ENCODE measurements around the gene TOB1. TPM values are rescaled to one million over a fixed set of nuclear protein-coding genes. Genes with fewer than 3 reads are reported as not detected.
A peak's percentile ranks its signal among the peaks of the same experiment; 100 is the strongest.

Gene TOB1
- total RNA-seq, 1 experiment from 2014 or later, result 31.6 TPM

DNA sequence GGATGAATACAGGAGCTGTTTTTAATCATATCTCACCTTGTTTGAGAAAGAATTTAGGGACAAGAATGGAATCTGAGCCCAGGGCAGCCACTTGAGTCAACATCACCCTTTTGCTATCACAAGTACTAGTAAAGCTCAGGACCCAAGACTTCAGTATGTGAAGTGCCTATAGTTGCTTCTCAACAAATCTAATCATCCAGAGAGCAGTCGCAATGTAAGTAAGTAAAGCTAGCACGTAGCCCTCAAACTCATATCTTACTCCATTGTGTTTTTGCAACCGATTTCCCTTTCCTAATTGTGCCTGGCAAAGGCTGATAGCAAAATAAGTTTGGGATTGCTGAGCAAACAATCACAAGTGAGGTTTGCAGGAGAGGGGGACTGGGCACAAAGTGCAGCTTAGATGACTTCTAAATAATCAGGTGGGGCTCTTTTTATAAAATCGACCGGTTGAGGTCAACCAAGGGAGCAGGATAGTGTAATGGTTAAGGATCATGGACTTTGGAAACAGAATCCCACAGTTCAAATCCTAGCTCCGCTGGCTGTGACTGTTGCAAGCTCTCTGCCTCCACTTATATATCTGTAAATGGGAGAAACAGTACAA, 13.0 kb downstream of the TOB1 start:
- Mint-ChIP-seq H3K9me3 (no peaks in the 10 kb centered on the region), H3K36me3 (ENCODE audit: insufficient read depth in 1 of 3, low read depth in 3 of 3) (no peaks in the 10 kb centered on the region), H3K27ac (no peak overlapping the region), H3K4me1 (peaks cover 2 to 10% of the 10 kb centered on the region in 2 experiments), H3K4me3 (no peak overlapping the region), H3K27me3 (ENCODE audit: low read depth) (peaks cover 3% of the 10 kb centered on the region)
- no peak overlapping the region for H2BK20ac ChIP-seq (ENCODE audit: low read depth, low read length, poor library complexity, severe bottlenecking)
- no peaks in the 10 kb centered on the region for H3K9me3 ChIP-seq (ENCODE audit: control insufficient read depth, low read depth, low read length)
- H3K23me2 ChIP-seq (ENCODE audit: insufficient read length, low read depth, low read length, poor library complexity, severe bottlenecking), result no peaks in the 10 kb centered on the region
- no peaks in the 10 kb centered on the region for H4K20me1 ChIP-seq (ENCODE audit: control insufficient read depth, insufficient read depth, insufficient read length)
- H3K4me2 ChIP-seq (ENCODE audit: insufficient read depth, insufficient read length, low read length), result no peak overlapping the region
- H3K56ac ChIP-seq (ENCODE audit: insufficient read length, low read depth, low read length), result no peak overlapping the region
- H3K18ac ChIP-seq (ENCODE audit: insufficient read length, low read depth, low read length), result no peak overlapping the region
- H4K5ac ChIP-seq (ENCODE audit: insufficient read length, low read depth, low read length), result no peak overlapping the region
- no peaks in the 10 kb centered on the region for H3K79me2 ChIP-seq (ENCODE audit: insufficient read depth, low read length)
- no peak overlapping the region for H4K91ac ChIP-seq (ENCODE audit: insufficient read length, low read depth, low read length)
- no peak overlapping the region for H3K23ac ChIP-seq (ENCODE audit: insufficient read length, low read depth, low read length)
- no peak overlapping the region for H2AK5ac ChIP-seq (ENCODE audit: insufficient read length, low read length)
- H3K4ac ChIP-seq (ENCODE audit: low read depth, low read length), result no peak overlapping the region
- H2BK120ac ChIP-seq (ENCODE audit: low read depth, low read length, poor library complexity, severe bottlenecking), result no peak overlapping the region
- H3K79me1 ChIP-seq (ENCODE audit: insufficient read depth, low read depth, low read length, poor library complexity, severe bottlenecking), result no peaks in the 10 kb centered on the region
- DNase-seq, result peak; percentile 20
- TF ChIP-seq, protein P1, sequence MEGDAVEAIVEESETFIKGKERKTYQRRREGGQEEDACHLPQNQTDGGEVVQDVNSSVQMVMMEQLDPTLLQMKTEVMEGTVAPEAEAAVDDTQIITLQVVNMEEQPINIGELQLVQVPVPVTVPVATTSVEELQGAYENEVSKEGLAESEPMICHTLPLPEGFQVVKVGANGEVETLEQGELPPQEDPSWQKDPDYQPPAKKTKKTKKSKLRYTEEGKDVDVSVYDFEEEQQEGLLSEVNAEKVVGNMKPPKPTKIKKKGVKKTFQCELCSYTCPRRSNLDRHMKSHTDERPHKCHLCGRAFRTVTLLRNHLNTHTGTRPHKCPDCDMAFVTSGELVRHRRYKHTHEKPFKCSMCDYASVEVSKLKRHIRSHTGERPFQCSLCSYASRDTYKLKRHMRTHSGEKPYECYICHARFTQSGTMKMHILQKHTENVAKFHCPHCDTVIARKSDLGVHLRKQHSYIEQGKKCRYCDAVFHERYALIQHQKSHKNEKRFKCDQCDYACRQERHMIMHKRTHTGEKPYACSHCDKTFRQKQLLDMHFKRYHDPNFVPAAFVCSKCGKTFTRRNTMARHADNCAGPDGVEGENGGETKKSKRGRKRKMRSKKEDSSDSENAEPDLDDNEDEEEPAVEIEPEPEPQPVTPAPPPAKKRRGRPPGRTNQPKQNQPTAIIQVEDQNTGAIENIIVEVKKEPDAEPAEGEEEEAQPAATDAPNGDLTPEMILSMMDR (conservative IDR thresholded peaks at IDR 0.05), result no peak
- no peak overlapping the region for H2BK12ac ChIP-seq (ENCODE audit: insufficient read length, low read depth, low read length)
- no peak overlapping the region for H2BK5ac ChIP-seq (ENCODE audit: insufficient read length, low read length)
- no peak overlapping the region for H3T11ph ChIP-seq (ENCODE audit: low read length)
- H2AFZ ChIP-seq (ENCODE audit: low read length), result no peak overlapping the region
- no peak overlapping the region for H2BK15ac ChIP-seq (ENCODE audit: low read depth, low read length)
- H4K8ac ChIP-seq (replicated peaks; ENCODE audit: insufficient read length, low read depth, low read length), result no peak overlapping the region
- no peak overlapping the region for H3K27ac ChIP-seq (ENCODE audit: insufficient read length, low read depth, low read length)
- H3K9ac ChIP-seq (ENCODE audit: extremely low read depth, insufficient read length, low read length), result no peak overlapping the region
- no peaks in the 10 kb centered on the region for H3K27me3 ChIP-seq (ENCODE audit: insufficient read depth, low read length)
- no peaks in the 10 kb centered on the region for H3K4me1 ChIP-seq (ENCODE audit: insufficient read depth, low read length)
- no CpG with 5 or more reads among the region's 6 CpGs for WGBS (ENCODE audit: extremely low coverage, insufficient read length, low lambda C conversion rate)
- H3K14ac ChIP-seq (ENCODE audit: insufficient read depth, low read length), result no peak overlapping the region

Measured in H9 (cell line).